NCI-H1048 (cell line): ENCODE measurements around the gene MYO1A.

ENCODE experiments used
- DNase-seq: peaks from one replicate; lab custom pipeline; 2025; lab: John Stamatoyannopoulos, UW

Gene MYO1A

GRCh38 chr12:57012600-57013465, 37.1 kb downstream of the MYO1A start:
- no peak for DNase-seq

GRCh38 chr12:57011438-57012424, 38.2 kb downstream of the MYO1A start:
- no peak for DNase-seq

- DNase-seq: no peak
Observed at GRCh38 chr12:57010627-57011247, 39.2 kb downstream of the MYO1A start.

GRCh38 chr12:57009949-57010626, 39.8 kb downstream of the MYO1A start:
- no peak for DNase-seq

GRCh38 chr12:57008178-57008577, 41.8 kb downstream of the MYO1A start:
- no peak for DNase-seq

- no peak for DNase-seq
Observed at GRCh38 chr12:57006809-57007475, 43.0 kb downstream of the MYO1A start.

- peak; percentile 36 for DNase-seq
Observed at GRCh38 chr12:57005980-57006808, 43.7 kb downstream of the MYO1A start, which contains the start of gene ZBTB39. TSS of gene ZBTB39 (minus strand) at chr12:57006546. CDS start at chr12:57004917, 1,629 bp downstream.

GRCh38 chr12:57004651-57005050, 45.3 kb downstream of the MYO1A start:
- DNase-seq: no peak

GRCh38 chr12:57003395-57003794, 46.5 kb downstream of the MYO1A start:
- no peak for DNase-seq

- DNase-seq: no peak
Observed at GRCh38 chr12:57001448-57001906, 48.5 kb downstream of the MYO1A start.

GRCh38 chr12:57000393-57000792, 49.5 kb downstream of the MYO1A start:
- no peak for DNase-seq

GRCh38 chr12:56999456-56999855, 50.5 kb downstream of the MYO1A start:
- DNase-seq: no peak

- no peak for DNase-seq
Observed at GRCh38 chr12:56998981-56999380, 50.9 kb downstream of the MYO1A start.

GRCh38 chr12:56998316-56998715, 51.6 kb downstream of the MYO1A start:
- DNase-seq: no peak

- no peak for DNase-seq
Observed at GRCh38 chr12:56996793-56997545, 53.0 kb downstream of the MYO1A start.

GRCh38 chr12:56995930-56996496, 53.9 kb downstream of the MYO1A start:
- DNase-seq: no peak

- no peak for DNase-seq
Observed at GRCh38 chr12:56995201-56995929, 54.6 kb downstream of the MYO1A start.

GRCh38 chr12:56994231-56994746, 55.6 kb downstream of the MYO1A start:
- DNase-seq: no peak
